Measurements from ENCODE around the gene KRT15.

- TF ChIP-seq CTCF (IDR thresholded peaks at IDR 0.05): no peak
- TF ChIP-seq POLR2A (IDR thresholded peaks at IDR 0.05): no peak
These were observed 19.0 kb downstream of the KRT15 start for GRCh38 chr17:41499714-41500113.
